Measurements from ENCODE around the gene UQCC2.

- TF ChIP-seq REST (IDR thresholded peaks at IDR 0.05; ENCODE audit: insufficient read depth in 1 of 2, low read depth in 2 of 2, low read length in 2 of 2) (no peak), SIN3A (IDR thresholded peaks at IDR 0.05; ENCODE audit: borderline replicate concordance, insufficient read depth, low read length) (no peak)
Observed at GRCh38 chr6:33664506-33665057, 46.9 kb downstream of the UQCC2 start.
